Left ventricle myocardium inferior (tissue), 1 donor: ENCODE measurements around the gene GLYR1. TPM values are rescaled to one million over a fixed set of nuclear protein-coding genes. Genes with fewer than 3 reads are reported as not detected.
"Not testable (repeated sequence)": the region's sequence is repeated elsewhere in the genome, so short reads cannot be mapped to it uniquely, and the experiment has no call there.

ENCODE experiments used
- DNase-seq: peaks from one replicate; pipeline ENCODE4 v3.0.0-alpha.2; 2020
- H3K27ac ChIP-seq: fragments of 200-600 bp; replicated peaks from 2 replicates; pipeline ENCODE4 v1.8.0; 2021
- H3K27me3 ChIP-seq: fragments of 200-600 bp; 2 replicates; pipeline ENCODE4 v1.8.0; 2021; ENCODE audit warnings: low read depth
- H3K36me3 ChIP-seq: fragments of 200-600 bp; 2 replicates; pipeline ENCODE4 v1.8.0; 2021
- H3K4me1 ChIP-seq: fragments of 200-600 bp; 2 replicates; pipeline ENCODE4 v1.8.0; 2021
- H3K4me3 ChIP-seq: fragments of 200-600 bp; 2 replicates; pipeline ENCODE4 v1.8.0; 2021; ENCODE audit warnings: mild to moderate bottlenecking, moderate library complexity
- H3K9me3 ChIP-seq: fragments of 200-600 bp; replicated peaks from 2 replicates; pipeline ENCODE4 v1.8.0; 2021
- CTCF ChIP-seq: fragments of 200-600 bp; IDR thresholded peaks from 2 replicates; pipeline ENCODE4 v1.8.0; 2021; ENCODE audit warnings: antibody characterized with exemption, mild to moderate bottlenecking, borderline replicate concordance
- intact Hi-C: fragments of 100-400 bp; cut with micrococcal nuclease; formaldehyde crosslinking; loops from one replicate; pipeline ENCODE4 v1.11.0; 2022
- total RNA-seq: library from RNA; stranded (reverse); fragmentation: NEBNext Ultra II Directional; extraction: Animal tissue kit (Norgen Biotek cat#: 25700); gene quantifications from one replicate; pipeline ENCODE4 v1.2.1, GENCODE V29; 2021
- donor health status: DM: no; HTN: yes; CAD: no; lungs with severe emphysema.

GLYR1 gene
- total RNA-seq, 1 donor from 2014 or later = 86.7 TPM

DNA sequence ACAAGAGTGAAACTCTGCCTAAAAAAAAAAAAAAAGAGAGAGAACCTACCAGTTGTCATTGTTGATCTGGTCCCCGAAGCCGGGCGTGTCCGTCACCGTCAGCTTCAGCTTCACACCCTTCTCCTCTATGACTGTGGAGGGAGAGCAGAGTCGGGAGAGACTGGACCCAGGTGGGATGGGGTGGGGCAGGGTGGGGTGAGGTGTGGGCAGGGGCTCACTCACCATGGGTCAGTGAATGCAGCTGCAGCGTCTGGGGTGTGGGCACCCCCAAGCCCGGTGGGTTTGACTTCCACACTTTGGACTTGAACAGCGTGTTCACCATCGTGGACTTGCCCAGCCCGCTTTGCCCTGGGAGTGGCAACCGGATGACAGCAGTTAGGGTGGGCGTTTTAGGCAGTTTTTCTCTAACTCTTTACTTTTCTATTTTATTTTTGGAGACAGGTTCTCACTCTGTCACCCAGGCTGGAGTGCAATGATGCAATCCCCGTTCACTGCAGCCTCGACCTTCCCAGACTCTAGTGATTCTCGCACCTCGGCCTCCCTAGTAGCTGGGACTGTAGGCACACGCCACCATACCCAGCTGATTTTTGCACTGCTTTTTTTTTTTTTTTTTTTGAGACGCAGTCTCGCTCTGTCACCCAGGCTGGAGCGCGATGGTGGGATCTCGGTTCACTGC lies 61.2 kb downstream of the GLYR1 start:
- intact Hi-C loops = no loop called here
- DNase-seq = no peak
- Histone ChIP-seq H3K4me1 (no peaks in the 10 kb centered on the region), H3K9me3 (no peaks in the 10 kb centered on the region), H3K36me3 (no peaks in the 10 kb centered on the region), H3K27me3 (no peaks in the 10 kb centered on the region), H3K27ac (no peak overlapping the region), H3K4me3 (no peak overlapping the region)
- TF ChIP-seq CTCF = no peak

- DNase-seq, H3K36me3 ChIP-seq, H3K9me3 ChIP-seq, H3K27me3 ChIP-seq, intact Hi-C loops, H3K4me3 ChIP-seq, H3K27ac ChIP-seq, H3K4me1 ChIP-seq: not testable (repeated sequence)
Observed at GRCh38 chr16:4784444-4784987, 62.6 kb downstream of the GLYR1 start.

DNA sequence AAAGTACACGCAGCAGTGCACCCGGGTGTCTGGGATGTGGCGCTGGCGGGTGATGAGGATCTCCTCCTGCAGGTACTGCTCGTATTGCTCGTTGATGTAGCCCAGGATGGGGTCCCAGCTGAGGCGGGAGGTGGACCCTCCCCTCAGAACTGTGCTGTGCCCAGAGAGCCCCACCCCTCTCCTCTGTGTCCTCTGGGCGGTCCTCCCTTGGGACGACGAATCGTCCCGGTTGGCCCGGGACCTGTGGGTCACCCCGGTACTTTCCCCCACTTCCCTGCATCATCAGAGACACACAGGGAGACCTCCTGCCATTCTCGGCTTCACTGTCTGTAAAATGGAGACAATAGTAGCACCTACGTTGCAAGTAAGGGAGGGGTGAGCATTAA lies 63.1 kb downstream of the GLYR1 start:
- no peak for DNase-seq
- H3K4me3 ChIP-seq = no peak overlapping the region
- H3K27me3 ChIP-seq = no peaks in the 10 kb centered on the region
- intact Hi-C loops = no loop called here
- H3K27ac ChIP-seq = no peak overlapping the region
- no peaks in the 10 kb centered on the region for H3K9me3 ChIP-seq
- no peaks in the 10 kb centered on the region for H3K36me3 ChIP-seq
- H3K4me1 ChIP-seq = no peaks in the 10 kb centered on the region
- TF ChIP-seq CTCF = no peak

DNA sequence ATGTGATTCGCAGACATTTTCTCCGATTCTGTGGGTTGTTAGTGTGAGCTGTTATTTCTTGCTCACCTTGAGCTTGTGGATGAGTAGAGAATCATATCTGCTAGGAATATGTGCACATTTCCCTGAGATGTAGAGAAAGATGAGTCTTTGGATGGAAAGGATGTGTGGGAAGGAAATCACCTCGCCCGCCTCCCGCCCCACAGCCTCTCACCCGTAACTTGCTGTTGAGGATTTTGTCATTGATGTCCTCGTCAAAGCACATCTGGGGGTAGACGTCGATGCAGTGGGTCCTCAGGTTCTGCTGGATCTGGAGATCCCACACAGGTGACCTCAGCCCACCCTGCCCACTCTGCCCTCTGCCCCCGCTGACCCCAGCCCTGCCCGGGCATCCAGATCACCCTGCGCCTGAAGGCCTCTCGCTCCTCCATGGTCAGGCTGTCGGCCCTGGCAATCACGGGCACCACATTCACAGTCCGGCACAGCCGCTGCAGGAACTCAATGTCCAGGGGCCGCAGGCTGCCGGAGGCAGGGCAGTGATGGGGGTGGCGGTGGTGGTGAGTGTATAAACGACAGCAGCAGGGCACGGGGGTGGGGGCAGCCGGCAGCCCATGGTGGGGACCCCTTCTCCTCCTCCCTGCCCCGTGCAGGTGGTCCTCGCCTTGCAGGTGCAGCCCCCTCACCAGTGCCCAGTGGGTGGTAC lies 63.7 kb downstream of the GLYR1 start:
- intact Hi-C loops = no loop called here
- Histone ChIP-seq H3K4me3 (no peak overlapping the region), H3K4me1 (no peaks in the 10 kb centered on the region), H3K9me3 (no peaks in the 10 kb centered on the region), H3K36me3 (no peaks in the 10 kb centered on the region), H3K27ac (no peak overlapping the region), H3K27me3 (no peaks in the 10 kb centered on the region)
- no peak for TF ChIP-seq CTCF
- DNase-seq = no peak

DNA sequence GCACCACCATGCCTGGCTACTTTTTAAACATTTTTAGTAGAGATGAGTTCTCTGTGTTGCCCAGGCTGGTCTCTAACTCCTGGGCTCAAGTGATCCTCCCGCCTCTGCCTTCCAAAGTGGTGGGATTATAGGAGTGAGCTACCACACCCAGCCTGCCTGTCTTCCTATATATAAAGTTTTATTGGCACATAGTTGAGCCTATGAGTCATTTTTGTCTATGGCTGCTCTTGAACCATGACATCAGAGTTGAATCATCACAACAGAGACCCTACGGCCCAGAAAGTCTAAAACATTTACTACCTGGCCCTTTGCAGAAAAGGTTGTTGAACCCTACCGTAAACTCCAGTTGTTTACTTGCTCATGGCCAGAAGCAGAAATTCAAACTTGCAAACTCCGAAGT lies 66.9 kb downstream of the GLYR1 start:
- no peaks in the 10 kb centered on the region for H3K36me3 ChIP-seq
- no peak for TF ChIP-seq CTCF
- H3K27ac ChIP-seq = no peak overlapping the region
- intact Hi-C loops = no loop called here
- H3K4me3 ChIP-seq = no peak overlapping the region
- no peaks in the 10 kb centered on the region for H3K4me1 ChIP-seq
- H3K27me3 ChIP-seq = no peaks in the 10 kb centered on the region
- DNase-seq = no peak
- H3K9me3 ChIP-seq = no peaks in the 10 kb centered on the region

- no peak for DNase-seq
- H3K27ac ChIP-seq = no peak overlapping the region
- H3K27me3 ChIP-seq = no peaks in the 10 kb centered on the region
- TF ChIP-seq CTCF = no peak
- intact Hi-C loops = no loop called here
- no peak overlapping the region for H3K4me3 ChIP-seq
- no peaks in the 10 kb centered on the region for H3K36me3 ChIP-seq
- no peaks in the 10 kb centered on the region for H3K9me3 ChIP-seq
- no peaks in the 10 kb centered on the region for H3K4me1 ChIP-seq
Observed at GRCh38 chr16:4778050-4778392, 69.1 kb downstream of the GLYR1 start.
